Peyer's patch (tissue), 4 donors: ENCODE results near the gene FDXACB1.

Experiments used
- POLR2A ChIP-seq, 2 donors: fragments of 450-650 bp; IDR thresholded peaks; one replicate each; pipeline ENCODE4 v1.5.1; 2017; ENCODE audit warnings: antibody characterized with exemption in 2 of 2, mild to moderate bottlenecking in 2 of 2, moderate library complexity in 2 of 2
- TF ChIP-seq, protein P1 (sequence below), 6 experiments: fragments of 450-650 bp in 4 of 6; fragments of 200-600 bp in 2 of 6; sonication (generic) in 1 of 6; IDR thresholded peaks; one replicate each; pipeline ENCODE4 v1.5.1; 2017 to 2019; ENCODE audit warnings: antibody characterized with exemption in 6 of 6, mild to moderate bottlenecking in 3 of 6, moderate library complexity in 1 of 6

DNA sequence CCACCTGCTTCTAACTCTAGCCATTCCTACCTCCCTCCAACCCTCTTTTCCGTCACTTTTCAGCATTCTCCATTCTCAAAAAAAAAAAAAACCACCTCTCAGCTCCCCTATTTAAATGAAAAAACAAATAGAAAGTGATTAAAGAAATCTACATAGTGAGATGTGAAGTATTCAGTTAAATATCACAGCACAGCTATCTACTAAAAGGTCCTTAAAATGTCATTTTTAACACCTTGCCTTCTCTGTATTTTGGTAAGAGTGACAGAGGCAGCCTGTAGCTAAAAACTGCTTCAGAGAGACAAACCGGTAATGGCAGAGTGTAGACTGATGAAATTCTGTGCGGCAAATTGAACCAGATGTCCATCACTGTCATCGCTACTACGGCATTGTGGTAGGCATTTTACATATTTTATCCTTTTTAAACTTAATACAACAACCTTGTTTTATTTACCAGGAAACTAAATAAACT is 7.2 kb downstream of the FDXACB1 start:
- TF ChIP-seq, protein P1, sequence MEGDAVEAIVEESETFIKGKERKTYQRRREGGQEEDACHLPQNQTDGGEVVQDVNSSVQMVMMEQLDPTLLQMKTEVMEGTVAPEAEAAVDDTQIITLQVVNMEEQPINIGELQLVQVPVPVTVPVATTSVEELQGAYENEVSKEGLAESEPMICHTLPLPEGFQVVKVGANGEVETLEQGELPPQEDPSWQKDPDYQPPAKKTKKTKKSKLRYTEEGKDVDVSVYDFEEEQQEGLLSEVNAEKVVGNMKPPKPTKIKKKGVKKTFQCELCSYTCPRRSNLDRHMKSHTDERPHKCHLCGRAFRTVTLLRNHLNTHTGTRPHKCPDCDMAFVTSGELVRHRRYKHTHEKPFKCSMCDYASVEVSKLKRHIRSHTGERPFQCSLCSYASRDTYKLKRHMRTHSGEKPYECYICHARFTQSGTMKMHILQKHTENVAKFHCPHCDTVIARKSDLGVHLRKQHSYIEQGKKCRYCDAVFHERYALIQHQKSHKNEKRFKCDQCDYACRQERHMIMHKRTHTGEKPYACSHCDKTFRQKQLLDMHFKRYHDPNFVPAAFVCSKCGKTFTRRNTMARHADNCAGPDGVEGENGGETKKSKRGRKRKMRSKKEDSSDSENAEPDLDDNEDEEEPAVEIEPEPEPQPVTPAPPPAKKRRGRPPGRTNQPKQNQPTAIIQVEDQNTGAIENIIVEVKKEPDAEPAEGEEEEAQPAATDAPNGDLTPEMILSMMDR (IDR thresholded peaks at IDR 0.05): no peak
- no peak for TF ChIP-seq POLR2A (IDR thresholded peaks at IDR 0.05)
